Psoas muscle (tissue), 8 donors: ENCODE data around the gene PSMB1. TPM values are rescaled to one million over a fixed set of nuclear protein-coding genes. Genes with fewer than 3 reads are reported as not detected.

Experiments used
- ATAC-seq, 4 donors: fragments of 200-7000 bp; cut with Tn5 transposase; one replicate each; pipeline ENCODE4 v1.9.1; 2020; ENCODE audit warnings: moderate library complexity in 3 of 4, mild to moderate bottlenecking in 2 of 4
- DNase-seq, 2 donors: peaks; one replicate each; pipeline ENCODE4 v3.0.0-alpha.2; 2020
- H3K27ac ChIP-seq: fragments of 200-600 bp; one replicate; pipeline ENCODE4 v1.8.0; 2022
- H3K27me3 ChIP-seq, 3 donors: fragments of 200-600 bp in 1 of 3; one replicate each; pipeline versions ENCODE4 v1.6.1 to v1.8.0; 2013 to 2022; ENCODE audit warnings: low read length in 2 of 3, mild to moderate bottlenecking in 2 of 3, moderate library complexity in 1 of 3; ENCODE audit not compliant: insufficient read depth in 3 of 3
- H3K36me3 ChIP-seq, 2 donors: fragments of 200-600 bp in 1 of 2; one replicate each; pipeline versions ENCODE4 v1.6.1 to v1.8.0; 2013 to 2022; ENCODE audit warnings: low read depth in 1 of 2, mild to moderate bottlenecking in 1 of 2, moderate library complexity in 1 of 2; ENCODE audit not compliant: insufficient read depth in 1 of 2
- H3K4me1 ChIP-seq: fragments of 200-600 bp; one replicate; pipeline ENCODE4 v1.8.0; 2022
- H3K4me3 ChIP-seq: fragments of 200-600 bp; one replicate; pipeline ENCODE4 v1.8.0; 2022; ENCODE audit warnings: mild to moderate bottlenecking
- H3K9me3 ChIP-seq: fragments of 200-600 bp; one replicate; pipeline ENCODE4 v1.8.0; 2022
- CTCF ChIP-seq: fragments of 200-600 bp; IDR thresholded peaks from one replicate; pipeline ENCODE4 v1.8.0; 2022; ENCODE audit warnings: antibody characterized with exemption
- WGBS, 3 donors: extraction: QIAGEN DNeasy Blood & Tissue Kit; methylation state at CpG; one replicate each; pipeline versions ENCODE4 v1.1.6 to v1.1.7; 2013; 5-methylcytosine and 5-hydroxymethylcytosine counted together
- intact Hi-C, 2 donors: fragments of 100-400 bp; cut with DNase I; formaldehyde crosslinking; loops; one replicate each; pipeline versions ENCODE4 v1.11.0 to v1.14.2; 2022
- polyA plus RNA-seq, 3 donors: library from polyadenylated mRNA; stranded (reverse); fragments of 200-250 nt; gene quantifications; one replicate each; pipeline ENCODE4 v1.2.3, GENCODE V29; 2013
- total RNA-seq, 4 donors: library from RNA; stranded (reverse); fragmentation: NEBNext Ultra II Directional in 2 of 4; extraction: Animal tissue kit (Norgen Biotek cat#: 25700) in 2 of 4; gene quantifications; one replicate each; pipeline versions ENCODE4 v1.2.1 to v1.2.4, GENCODE V29; 2021 to 2023
- donor health status: healthy with polysubstance abuse.
- donor health status: DM: no; HTN: no; CAD: no; lungs with moderate emphysema.
- donor health status: Bipolar disorder and iron deficiency.
- donor health status: healthy.
- donor health status: DM: yes; HTN: yes; CAD: no.
- donor health status: DM: no; HTN: no; CAD: no.
- donor health status: DM: no; HTN: no; CAD: no.
- donor health status: DM: yes; HTN: yes; CAD: no.

Gene PSMB1
- total and polyA plus RNA-seq, 7 donors: 139 to 367 (median 246) TPM

- intact Hi-C loops: loop anchor here in 1 of 2 donors (5.0 kb wide), 1 partner anchor 38 kb away; no protein-coding TSS in a partner anchor
- Histone ChIP-seq H3K4me1 (peaks cover 8% of the 10 kb centered on the region), H3K27ac (peak overlapping the region; percentile 95), H3K27me3 (no peaks in the 10 kb centered on the region), H3K4me3 (peak overlapping the region; percentile 99), H3K9me3 (no peaks in the 10 kb centered on the region), H3K36me3 (peaks cover 3 to 34% of the 10 kb centered on the region in 2 donors)
- WGBS, 3 donors: 7 to 10% (median 9%) methylated on average over 6 of the region's 6 CpGs
- TF ChIP-seq CTCF: no peak
- ATAC-seq: peak in 3 of 4 donors; percentile 1 to 13 (median 2)
- no peak for DNase-seq
Measured at GRCh38 chr6:170584954-170585498, 31.9 kb upstream of the PSMB1 start.

- peak within 1 kb of the TSS; percentile 95 for H3K27ac ChIP-seq
- peak; percentile 93 to 96 for DNase-seq
- no peak for TF ChIP-seq CTCF
- ATAC-seq: peak; percentile 97 to 98 (median 98)
- H3K4me1 ChIP-seq: peaks cover 8% of the 10 kb centered on the region
- intact Hi-C loops: loop anchor here in 1 of 2 donors (5.0 kb wide), 1 partner anchor 37 kb away; no protein-coding TSS in a partner anchor
- peak within 1 kb of the TSS; percentile 99 for H3K4me3 ChIP-seq
- 0% methylated on average over 65 to 81 of the region's 81 CpGs for WGBS, 3 donors
- H3K27me3 ChIP-seq: no peaks in the 10 kb centered on the region
- H3K36me3 ChIP-seq: peaks cover 3 to 41% of the 10 kb centered on the region in 2 donors
- no peaks in the 10 kb centered on the region for H3K9me3 ChIP-seq
Measured at GRCh38 chr6:170584181-170584953, 31.3 kb upstream of the PSMB1 start, which contains the start of gene PDCD2. Gene PDCD2, minus strand, starts transcription at chr6:170584637. Its CDS starts 56 bp downstream, at chr6:170584581.

GRCh38 chr6:170583756-170584180 is 30.7 kb upstream of the PSMB1 start:
- no peak for ATAC-seq

GRCh38 chr6:170578909-170579308 is 25.8 kb upstream of the PSMB1 start:
- Histone ChIP-seq H3K36me3 (peaks cover 19 to 94% of the 10 kb centered on the region in 2 donors), H3K4me1 (no peaks in the 10 kb centered on the region), H3K27me3 (no peaks in the 10 kb centered on the region), H3K27ac (no peak overlapping the region), H3K9me3 (no peaks in the 10 kb centered on the region), H3K4me3 (no peak overlapping the region)
- peak in 2 of 4 donors; percentile 47 to 65 for ATAC-seq
- TF ChIP-seq CTCF: no peak
- no peak for DNase-seq
- intact Hi-C loops: no loop called here

More at GRCh38 chr6:170583756-170584180, 30.7 kb upstream of the PSMB1 start:
- peaks cover 8% of the 10 kb centered on the region for H3K4me1 ChIP-seq
- DNase-seq: no peak
- peaks cover 4 to 47% of the 10 kb centered on the region in 2 donors for H3K36me3 ChIP-seq
- H3K27ac ChIP-seq: peak overlapping the region; percentile 95
- no peak for TF ChIP-seq CTCF
- 1 to 3% (median 1%) methylated on average over 12 of the region's 12 CpGs for WGBS, 3 donors
- H3K27me3 ChIP-seq: no peaks in the 10 kb centered on the region
- no peaks in the 10 kb centered on the region for H3K9me3 ChIP-seq
- peak overlapping the region; percentile 99 for H3K4me3 ChIP-seq
- intact Hi-C loops: loop anchor here in 1 of 2 donors (5.0 kb wide), 1 partner anchor 36 kb away; no protein-coding TSS in a partner anchor
